ENCODE measurements around the gene ASAP2.
A peak's percentile ranks its signal among the peaks of the same experiment; 100 is the strongest.
"Not testable (repeated sequence)": the region's sequence is repeated elsewhere in the genome, so short reads cannot be mapped to it uniquely, and the experiment has no call there.

The ASAP2 gene

GRCh38 chr2:9261231-9261883, 54.7 kb downstream of the ASAP2 start:
- no peak for DNase-seq
- TF ChIP-seq, protein P1, sequence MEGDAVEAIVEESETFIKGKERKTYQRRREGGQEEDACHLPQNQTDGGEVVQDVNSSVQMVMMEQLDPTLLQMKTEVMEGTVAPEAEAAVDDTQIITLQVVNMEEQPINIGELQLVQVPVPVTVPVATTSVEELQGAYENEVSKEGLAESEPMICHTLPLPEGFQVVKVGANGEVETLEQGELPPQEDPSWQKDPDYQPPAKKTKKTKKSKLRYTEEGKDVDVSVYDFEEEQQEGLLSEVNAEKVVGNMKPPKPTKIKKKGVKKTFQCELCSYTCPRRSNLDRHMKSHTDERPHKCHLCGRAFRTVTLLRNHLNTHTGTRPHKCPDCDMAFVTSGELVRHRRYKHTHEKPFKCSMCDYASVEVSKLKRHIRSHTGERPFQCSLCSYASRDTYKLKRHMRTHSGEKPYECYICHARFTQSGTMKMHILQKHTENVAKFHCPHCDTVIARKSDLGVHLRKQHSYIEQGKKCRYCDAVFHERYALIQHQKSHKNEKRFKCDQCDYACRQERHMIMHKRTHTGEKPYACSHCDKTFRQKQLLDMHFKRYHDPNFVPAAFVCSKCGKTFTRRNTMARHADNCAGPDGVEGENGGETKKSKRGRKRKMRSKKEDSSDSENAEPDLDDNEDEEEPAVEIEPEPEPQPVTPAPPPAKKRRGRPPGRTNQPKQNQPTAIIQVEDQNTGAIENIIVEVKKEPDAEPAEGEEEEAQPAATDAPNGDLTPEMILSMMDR (IDR thresholded peaks at IDR 0.05; ENCODE audit: low read depth, low read length, missing control alignments): no peak
- in situ Hi-C loops (cut with HindIII; ENCODE audit: low pct_ligation_motif_present, low sequenced_read_pairs): no loop called here

GRCh38 chr2:9262671-9263171, 56.1 kb downstream of the ASAP2 start:
- TF ChIP-seq, protein P1 (IDR thresholded peaks at IDR 0.05; ENCODE audit: low read depth, low read length, missing control alignments): no peak
- H3K27ac ChIP-seq: peak overlapping the region; percentile 44
- DNase-seq: no peak
- H3K36me3 ChIP-seq (replicated peaks): no peaks in the 10 kb centered on the region
- no peak overlapping the region for H3K4me3 ChIP-seq (ENCODE audit: low read depth, low read length)
- in situ Hi-C loops (cut with HindIII; ENCODE audit: low pct_ligation_motif_present, low sequenced_read_pairs): no loop called here
- H3K27me3 ChIP-seq (replicated peaks): no peaks in the 10 kb centered on the region

More at GRCh38 chr2:9261231-9261883, 54.7 kb downstream of the ASAP2 start:
- no peak overlapping the region for H3K4me3 ChIP-seq (ENCODE audit: low read depth, low read length)
- no peak overlapping the region for H3K27ac ChIP-seq
- no peaks in the 10 kb centered on the region for H3K27me3 ChIP-seq (replicated peaks)
- no peaks in the 10 kb centered on the region for H3K36me3 ChIP-seq (replicated peaks)

- TF ChIP-seq, protein P1 (IDR thresholded peaks at IDR 0.05; ENCODE audit: low read depth, low read length, missing control alignments): no peak
- DNase-seq: no peak
- Histone ChIP-seq H3K4me3 (ENCODE audit: low read depth, low read length) (no peak overlapping the region), H3K36me3 (replicated peaks) (no peaks in the 10 kb centered on the region), H3K27me3 (replicated peaks) (no peaks in the 10 kb centered on the region), H3K27ac (peak overlapping the region; percentile 44)
- in situ Hi-C loops (cut with HindIII; ENCODE audit: low pct_ligation_motif_present, low sequenced_read_pairs): no loop called here
Observed at GRCh38 chr2:9263428-9263827, 56.8 kb downstream of the ASAP2 start.

GRCh38 chr2:9264301-9264700, 57.7 kb downstream of the ASAP2 start:
- in situ Hi-C loops (cut with HindIII; ENCODE audit: low pct_ligation_motif_present, low sequenced_read_pairs): no loop called here
- H3K27ac ChIP-seq: peak overlapping the region; percentile 39

GRCh38 chr2:9266711-9267110, 60.1 kb downstream of the ASAP2 start:
- Histone ChIP-seq H3K27ac (no peak overlapping the region), H3K27me3 (replicated peaks) (no peaks in the 10 kb centered on the region), H3K36me3 (replicated peaks) (no peaks in the 10 kb centered on the region), H3K4me3 (ENCODE audit: low read depth, low read length) (no peak overlapping the region)
- DNase-seq: no peak
- TF ChIP-seq, protein P1 (IDR thresholded peaks at IDR 0.05; ENCODE audit: low read depth, low read length, missing control alignments): no peak
- in situ Hi-C loops (cut with HindIII; ENCODE audit: low pct_ligation_motif_present, low sequenced_read_pairs): no loop called here

More at GRCh38 chr2:9264301-9264700, 57.7 kb downstream of the ASAP2 start:
- Histone ChIP-seq H3K4me3 (ENCODE audit: low read depth, low read length) (no peak overlapping the region), H3K36me3 (replicated peaks) (no peaks in the 10 kb centered on the region), H3K27me3 (replicated peaks) (no peaks in the 10 kb centered on the region)
- peak; percentile 71 for DNase-seq
- TF ChIP-seq, protein P1 (IDR thresholded peaks at IDR 0.05; ENCODE audit: low read depth, low read length, missing control alignments): no peak

DNA sequence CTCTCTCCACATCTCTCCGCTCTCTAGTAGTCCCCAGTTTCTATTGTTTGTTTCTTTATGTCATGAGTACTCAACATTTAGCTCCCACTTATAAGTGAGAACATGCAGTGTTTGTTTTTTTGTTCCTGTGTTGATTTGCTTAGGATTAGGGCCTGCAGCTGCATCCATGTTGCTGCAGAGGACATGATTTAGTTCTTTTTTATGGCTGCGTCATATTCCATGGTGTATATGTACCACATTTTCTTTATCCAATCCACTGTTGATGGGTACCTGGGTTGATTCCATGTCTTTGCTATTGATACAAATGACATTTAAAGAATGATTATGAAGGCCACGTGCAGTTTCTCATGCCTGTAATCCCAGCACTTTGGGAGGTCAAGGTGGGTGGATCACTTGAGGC, 60.7 kb downstream of the ASAP2 start:
- H3K36me3 ChIP-seq (replicated peaks); in situ Hi-C loops (cut with HindIII; ENCODE audit: low pct_ligation_motif_present, low sequenced_read_pairs); H3K4me3 ChIP-seq (ENCODE audit: low read depth, low read length); H3K27me3 ChIP-seq (replicated peaks); DNase-seq; H3K27ac ChIP-seq: not testable (repeated sequence)

Data from brain microvascular endothelial cell (primary cell).